HG03095 (cell line): ENCODE results near the gene CRABP2.
A peak's percentile ranks its signal among the peaks of the same experiment; 100 is the strongest.

ENCODE experiments used
- ATAC-seq: cut with Tn5 transposase; IDR thresholded peaks from one replicate; pipeline ENCODE4 v1.9.1; 2021; ENCODE audit warnings: moderate library complexity; ENCODE audit not compliant: unreplicated experiment

CRABP2 gene

DNA sequence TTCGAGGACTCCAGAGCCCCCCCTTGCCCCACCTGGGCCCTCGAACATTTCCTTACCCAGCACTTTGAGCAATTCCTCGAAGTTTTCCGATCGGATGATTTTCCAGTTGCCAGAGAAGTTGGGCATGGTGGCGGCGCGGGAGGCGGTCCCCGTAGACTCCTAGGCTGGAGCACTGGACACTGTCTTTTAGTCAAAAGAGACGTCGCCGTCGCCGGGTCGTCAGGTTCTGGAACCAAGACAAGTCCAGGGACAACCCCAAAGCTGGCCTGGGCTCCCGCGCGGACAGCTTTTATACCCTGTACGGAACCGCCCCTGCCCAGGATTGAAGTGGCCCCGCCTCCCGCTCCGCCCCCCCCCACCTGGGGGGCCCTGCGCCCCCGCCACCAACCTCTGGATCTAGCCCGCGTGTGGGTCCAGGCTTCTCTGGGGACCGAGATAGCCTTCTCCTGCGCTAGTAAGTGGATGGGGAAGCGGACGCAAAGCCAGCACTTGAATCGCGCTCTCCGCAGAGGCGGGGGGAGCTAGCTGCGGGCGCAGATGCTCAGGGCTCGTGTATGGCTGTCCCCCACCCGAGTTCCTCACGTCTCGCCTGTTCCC is at the start of gene CRABP2:
TSS of gene CRABP2 (minus strand) at position 263 of the 597 bp plus-strand sequence. CDS start at position 126, 137 bp downstream.
- no peak for ATAC-seq

DNA sequence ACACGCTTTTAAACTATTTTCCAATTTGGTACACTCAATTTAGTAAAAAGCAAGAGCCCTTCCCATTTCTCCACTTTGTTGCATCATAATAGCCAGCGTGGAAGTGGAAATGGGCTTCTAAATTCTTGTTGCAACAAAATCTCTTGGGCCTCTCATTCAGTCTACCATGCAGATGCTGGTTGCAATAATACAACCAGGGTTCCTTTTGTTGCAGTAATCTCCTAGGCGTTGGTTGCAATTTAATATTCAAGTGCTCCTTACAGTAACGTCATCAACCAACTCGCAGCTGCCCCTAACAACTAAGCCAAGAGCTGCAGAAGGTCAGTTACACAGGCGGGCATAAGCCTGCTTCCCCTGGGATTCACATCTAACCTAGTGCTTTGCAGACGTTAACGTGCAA is 48.8 kb upstream of the CRABP2 start:
- ATAC-seq: no peak

DNA sequence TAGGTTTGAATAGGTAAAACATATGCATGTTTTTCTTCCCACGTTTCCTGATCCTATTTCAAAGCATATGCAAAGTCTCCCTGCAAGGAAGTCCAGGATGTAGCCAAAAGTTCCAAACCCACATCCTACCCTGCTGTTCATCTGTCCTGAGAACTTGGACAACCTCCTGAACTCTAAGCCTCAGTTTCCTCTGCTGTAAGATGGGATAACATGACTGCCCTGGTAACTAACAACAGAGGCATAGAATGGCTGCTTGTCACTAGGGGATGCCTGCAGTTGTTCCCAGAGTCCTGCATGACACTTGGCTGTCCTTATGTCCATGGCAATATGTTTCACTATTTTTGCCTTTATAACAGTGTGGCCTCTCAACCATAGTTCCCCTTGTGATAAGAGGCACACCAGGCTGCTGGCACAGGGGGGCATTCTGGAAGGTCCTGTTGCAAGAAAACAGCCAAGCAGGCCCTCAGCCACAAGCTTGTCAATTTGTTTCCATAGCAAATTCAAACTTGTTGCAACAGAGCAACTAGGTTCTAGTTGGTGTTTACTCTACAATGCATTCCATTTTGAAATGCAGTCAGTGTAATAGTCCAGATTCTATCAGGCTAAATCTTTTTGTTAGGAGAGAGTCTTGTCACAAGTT is 47.6 kb upstream of the CRABP2 start:
- no peak for ATAC-seq

DNA sequence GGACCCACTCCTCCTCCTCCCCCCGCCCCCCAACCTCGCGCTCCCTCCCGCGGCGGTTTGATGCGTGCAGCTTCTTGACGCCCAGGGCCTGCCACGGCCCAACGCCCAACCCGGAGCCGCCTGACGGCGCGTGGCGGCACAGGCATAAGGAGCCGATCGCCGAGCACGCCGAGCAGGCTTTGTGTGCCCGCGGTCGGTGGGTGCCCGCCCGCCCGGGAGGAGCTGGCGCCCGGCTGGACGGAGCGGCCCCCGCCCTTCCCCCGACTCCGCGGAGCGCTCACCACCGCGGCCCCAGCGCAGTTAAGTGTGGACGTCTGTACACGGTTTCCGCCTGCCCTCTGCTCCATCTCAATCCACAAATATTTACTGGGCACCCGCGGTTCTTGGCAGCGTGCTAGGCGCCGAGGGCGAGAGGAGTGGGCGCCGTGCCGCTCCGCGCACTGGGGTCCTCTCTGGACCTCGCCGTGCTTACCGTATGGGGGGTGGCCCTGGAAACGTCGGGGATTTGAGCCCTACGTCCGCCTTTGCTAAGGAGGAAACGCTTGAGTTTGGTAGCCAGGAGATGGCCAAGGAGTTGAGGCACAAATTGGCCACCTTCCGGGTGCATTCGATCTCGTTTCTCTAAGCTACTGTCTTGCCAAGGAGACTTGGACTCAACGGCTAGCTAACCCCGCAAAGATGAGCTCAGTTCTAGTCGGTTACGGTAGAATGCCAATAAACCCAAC is 46.5 kb upstream of the CRABP2 start:
- peak; percentile 55 for ATAC-seq

DNA sequence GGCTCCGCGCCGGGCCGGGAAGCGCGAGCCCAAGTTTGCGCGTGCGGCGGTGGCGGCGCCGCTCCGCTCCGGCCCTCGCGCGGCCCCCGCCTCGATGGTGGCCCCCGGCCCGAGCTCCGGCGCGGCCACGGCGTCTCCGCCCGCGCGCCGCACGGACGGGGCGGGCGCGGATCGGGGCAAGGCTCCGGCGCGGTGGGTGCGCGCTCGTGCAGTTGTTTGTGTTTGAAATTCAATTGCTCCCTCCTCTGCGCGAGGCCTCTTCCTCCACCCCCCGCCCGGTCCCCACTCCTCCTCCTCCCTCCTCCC is 46.0 kb upstream of the CRABP2 start, which contains the start of gene HDGF:
TSS of gene HDGF (minus strand) at position 225 of the 306 bp plus-strand sequence. CDS start 246 bp downstream, outside the sequence.
- no peak for ATAC-seq

DNA sequence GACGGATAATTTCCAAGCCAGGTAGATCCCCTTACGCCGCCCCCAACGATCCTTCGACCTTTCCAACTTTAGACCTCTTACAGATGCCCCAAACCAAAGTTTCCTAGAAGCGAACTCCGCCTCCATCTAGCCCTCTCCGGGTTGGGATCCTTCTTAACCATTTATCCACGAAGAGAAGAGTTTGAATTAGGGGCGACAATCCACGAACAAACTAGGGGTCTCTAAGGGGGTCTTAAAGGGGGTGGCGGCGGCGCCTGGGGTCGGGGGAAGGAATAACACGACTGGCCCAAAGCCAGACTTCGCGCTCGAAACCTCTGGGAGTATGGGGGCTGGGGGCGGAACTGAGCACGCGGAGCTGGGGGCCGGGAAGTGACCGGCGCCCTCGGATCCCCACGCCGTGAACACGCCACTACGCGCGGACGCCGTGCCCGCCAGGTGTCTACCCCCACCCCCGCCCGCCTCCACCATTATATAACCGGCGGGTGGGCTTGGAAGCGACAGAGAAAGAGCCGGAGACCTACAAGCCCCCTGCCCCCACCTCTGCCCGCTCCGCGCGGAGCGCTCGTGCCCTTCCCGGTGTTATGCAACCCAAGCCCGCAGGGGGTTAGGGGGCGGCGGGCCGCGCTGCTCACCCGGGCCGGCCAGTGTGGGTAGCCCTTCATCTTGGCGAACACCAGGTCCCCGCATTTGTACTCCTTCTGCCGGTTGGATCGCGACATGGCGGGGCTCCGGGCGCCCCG is 45.5 kb upstream of the CRABP2 start:
- no peak for ATAC-seq

DNA sequence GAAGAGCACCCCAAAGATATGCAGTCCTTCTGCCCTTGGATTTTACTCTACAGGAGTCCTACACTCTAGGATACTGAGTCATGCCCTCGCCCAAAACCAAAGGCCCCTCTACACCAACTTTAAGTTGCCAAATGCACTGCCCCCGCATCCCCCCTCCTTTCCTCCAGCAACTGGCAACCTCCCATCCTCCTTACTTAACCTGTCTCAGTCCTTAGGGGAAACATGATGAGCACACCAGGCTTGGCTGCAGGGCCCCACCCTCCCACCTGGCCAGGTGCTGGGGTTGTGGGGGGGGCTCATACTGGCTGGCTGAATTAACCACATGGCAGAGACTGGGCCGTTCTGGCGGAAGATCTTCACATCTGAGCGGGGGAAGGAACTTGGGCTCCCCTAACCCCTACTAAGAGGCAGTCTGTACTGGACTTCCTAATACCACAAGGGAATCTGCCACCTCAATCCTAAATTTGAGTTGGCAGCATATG is 44.8 kb upstream of the CRABP2 start:
- ATAC-seq: no peak

DNA sequence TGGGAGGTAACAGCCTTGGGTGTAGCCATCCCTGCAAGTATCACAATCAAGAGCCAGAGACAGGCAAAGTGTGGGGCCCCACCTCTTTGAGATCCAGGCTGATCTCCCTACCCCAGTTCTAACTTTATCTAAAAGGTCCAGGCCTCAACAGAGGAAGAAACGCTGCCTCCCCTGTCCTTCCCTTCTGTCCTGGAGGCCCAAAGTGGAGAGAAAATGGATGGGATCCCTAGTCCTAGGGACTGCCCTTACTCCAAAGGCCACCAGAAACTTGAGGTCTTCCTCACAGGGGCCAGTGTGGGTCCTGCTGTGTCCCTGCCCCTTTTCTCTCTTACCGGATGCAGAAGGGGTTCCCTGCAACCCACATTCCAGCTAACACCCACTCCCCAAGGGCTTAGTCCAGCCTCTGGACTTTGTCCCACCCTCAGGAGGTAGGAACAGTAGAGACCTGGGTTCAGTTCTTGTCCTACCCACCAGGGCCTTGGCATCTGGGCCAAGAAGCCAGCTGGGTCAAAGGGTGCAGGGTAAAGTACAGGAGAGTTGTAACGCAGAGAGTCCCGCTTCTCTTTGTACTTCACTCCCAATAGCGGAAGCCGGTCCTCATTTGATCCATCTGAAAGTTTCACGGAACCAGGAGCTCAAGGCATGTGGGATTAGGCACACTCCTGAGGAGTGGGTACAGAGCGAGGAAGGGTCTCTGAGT is 44.2 kb upstream of the CRABP2 start:
- ATAC-seq: no peak

DNA sequence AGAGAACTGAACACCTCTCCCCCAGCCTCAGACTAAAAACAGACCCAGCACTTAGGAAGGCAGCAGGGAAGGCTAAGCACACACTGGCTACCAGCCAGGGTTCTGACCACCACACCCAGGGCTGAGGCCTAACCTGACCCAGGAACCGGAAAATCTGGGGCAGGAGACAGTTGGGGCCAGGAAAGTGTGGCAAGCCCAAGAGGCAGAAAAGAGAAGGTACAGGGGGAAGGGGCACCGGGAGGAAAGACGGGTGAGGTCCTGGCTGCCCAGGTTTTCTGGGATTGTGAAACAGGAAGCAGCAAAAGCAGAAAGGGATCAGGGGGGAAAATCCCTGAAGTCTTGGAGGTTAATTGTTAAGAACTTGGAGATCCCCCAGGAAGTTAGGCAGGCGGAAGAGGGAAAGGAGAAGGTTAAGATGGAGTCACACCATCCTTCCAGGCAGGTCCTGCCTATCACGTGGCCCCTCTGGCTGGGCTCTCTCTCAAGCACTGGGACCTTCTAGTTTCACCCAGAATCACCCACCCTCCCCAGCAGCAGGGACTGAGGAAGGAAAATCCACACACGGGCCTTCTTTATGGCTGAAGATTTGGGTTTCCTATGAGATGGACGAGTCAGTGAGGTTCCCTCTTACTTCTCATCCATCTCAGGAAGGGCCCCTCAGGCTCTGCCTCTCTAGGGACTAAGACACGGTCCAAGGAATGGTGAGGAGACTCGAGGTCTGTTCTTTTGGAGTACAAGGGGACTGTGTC is 43.5 kb upstream of the CRABP2 start:
- no peak for ATAC-seq

DNA sequence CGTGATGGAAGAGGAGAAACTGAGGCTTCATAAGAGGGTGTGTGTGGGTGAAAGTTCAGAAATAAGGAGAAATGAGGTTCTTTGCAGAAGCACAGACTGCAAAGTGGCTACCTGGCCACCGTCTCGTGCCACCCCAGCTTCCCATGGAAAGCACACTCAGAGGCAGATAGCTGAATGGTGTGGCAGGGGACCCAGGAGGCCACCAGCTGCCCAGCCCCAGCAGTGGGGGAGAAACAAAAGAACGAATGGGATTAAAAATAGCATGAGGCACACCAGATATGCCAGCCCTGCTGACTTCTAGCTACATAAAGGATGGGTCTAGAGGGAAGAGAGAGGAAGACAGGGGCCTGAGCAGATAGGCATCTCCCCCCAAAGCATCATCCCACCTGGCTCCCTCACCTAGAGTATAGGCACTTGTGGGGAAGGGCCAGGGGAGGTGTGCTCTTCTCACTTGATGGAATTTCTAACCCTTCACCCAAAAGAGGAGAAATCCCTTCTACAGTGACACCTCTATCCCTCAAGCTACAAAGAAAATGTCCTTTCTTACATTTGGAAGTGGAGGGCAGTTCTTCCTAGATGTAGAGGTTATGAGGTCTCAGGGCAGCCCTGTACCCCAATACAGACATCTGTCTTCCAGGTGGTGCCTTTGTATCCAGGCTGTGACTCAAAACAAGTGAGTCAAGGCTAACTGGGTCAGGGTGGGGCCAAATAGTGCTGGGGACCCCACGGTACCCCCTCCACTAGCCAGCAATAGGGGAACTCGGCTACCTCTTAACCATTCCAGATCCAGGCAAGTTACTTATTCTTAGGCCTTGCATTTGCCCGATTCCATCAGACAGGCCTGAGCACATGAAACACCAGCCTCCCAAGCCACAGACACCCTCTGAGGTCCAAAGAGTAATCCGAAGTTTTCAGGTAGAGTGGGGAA is 42.6 kb upstream of the CRABP2 start:
- ATAC-seq: no peak

DNA sequence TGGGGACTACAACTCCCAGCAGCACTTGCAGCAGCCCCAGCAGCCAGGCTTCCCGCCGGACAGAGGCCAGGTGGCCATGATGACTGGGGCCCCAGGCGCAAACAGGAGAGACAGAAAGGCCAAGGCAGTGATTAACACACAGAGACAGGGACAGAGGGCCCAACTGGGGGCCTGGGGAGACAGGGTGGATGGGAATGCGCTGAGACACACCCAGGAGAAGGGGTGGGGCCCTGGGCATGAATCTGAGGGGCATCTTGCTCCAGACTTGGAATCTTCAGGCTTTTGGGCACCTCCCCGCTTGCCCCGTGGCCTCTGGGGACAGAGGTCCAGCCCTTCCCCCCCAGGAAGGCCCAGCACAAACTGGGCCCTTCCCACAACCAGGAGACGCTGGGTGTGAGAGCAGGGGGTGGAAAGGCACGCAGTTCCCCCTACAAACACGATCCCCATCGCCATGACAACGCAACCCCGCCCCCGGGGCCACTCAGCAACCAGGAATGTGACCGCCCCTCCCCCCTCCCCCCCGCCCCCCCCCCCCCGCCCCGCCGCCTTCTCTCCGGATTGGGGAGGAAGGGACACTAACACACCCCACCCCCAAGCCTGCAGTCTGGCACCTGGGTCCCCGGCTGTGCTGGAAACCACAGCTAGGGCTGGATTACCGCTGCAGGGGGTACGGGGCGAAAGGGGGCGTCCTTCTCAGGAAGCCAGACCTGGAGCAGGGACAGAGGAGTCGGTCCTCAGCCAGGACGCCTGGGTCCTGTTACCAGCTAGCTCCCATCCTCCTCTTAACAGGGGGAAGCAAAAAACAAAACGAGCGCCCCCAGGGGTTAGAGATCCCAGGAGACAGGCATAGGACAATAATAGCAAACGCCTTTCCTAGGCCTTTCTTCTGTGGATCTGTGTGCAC is 41.6 kb upstream of the CRABP2 start:
- ATAC-seq: no peak

DNA sequence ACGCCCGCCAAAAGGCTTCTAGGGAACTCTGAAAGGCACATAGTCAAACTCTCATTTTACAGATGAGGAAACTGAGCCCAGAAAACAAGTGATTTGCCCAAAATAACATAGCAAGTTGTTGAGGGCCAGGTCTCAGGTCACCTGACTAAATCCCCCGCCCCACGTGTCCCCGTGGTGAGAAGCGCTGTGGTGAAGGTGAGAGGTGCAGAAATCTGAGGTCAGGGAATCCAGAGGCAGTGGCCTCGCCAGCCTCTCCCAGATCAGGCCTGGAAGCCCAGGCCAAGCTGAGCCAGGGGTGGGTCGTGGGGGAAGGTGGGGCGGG is 41.0 kb upstream of the CRABP2 start:
- no peak for ATAC-seq

DNA sequence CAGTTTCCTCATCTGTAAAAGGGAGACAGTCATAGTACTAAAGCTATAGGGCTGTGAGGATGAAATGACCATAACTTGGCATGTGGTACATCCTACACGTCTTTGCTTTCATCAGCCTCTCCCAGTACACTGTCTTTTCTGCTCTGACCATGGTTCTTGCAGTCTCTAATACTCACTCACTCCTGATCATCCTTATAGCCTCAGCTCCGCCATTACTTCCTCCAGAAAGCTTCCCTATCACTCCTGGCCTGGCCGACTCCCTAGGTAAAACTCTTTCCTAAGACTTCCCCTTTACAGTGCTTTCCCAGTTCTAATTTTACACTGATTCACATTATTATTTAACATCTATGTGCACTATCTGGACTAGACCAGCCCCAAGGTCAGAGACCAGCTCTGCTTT is 40.5 kb upstream of the CRABP2 start:
- ATAC-seq: no peak

DNA sequence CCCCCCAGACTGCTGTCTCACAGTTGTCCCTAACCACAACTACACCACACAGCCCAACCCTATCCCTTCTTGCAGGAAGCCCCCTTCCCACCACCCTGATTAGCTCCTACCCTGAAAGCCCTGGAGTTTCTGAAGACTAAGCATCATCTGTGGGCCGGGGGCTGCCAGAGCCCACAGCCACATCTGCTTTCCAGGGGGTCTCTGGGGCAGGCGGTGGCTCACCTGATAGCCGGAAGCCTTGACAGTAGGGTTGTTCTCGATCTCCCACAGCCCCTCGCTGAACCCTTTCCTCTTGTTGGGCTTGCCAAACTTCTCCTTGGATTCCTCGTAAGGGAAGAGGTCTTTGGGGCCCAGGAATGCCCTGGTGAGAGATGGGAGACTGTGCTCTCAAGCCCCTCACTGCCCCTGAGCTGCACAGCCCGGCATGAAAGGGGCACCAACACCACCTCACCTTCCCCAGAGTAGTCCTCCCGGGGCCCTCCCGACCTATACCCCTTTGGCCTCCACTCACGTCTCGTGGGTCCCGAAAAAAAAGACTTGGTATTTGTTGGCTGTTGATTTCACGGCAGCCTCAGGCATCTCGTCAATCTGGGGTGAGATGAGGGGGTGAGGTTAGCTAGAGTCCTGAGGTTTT is 39.5 kb upstream of the CRABP2 start:
- ATAC-seq: no peak

DNA sequence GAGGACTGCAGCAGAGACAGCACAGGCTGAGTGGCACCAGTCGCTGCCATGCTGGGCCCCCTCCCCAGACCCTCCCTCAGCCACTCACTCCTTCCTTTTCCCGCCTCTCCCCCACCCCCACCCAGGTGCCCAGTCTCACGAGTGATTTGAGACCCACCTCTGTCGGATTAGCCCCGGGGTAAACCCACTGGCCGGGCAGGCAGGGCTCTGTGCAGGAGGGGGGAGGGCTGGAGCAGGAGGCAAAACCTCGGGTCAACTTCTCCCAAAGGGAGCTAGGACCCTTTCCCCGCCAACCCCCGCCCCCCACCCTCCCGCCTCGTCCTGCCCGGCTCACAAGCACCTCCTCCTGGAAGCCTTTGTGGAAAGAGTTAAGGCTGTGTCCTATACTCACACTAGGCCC is 39.0 kb upstream of the CRABP2 start:
- no peak for ATAC-seq

DNA sequence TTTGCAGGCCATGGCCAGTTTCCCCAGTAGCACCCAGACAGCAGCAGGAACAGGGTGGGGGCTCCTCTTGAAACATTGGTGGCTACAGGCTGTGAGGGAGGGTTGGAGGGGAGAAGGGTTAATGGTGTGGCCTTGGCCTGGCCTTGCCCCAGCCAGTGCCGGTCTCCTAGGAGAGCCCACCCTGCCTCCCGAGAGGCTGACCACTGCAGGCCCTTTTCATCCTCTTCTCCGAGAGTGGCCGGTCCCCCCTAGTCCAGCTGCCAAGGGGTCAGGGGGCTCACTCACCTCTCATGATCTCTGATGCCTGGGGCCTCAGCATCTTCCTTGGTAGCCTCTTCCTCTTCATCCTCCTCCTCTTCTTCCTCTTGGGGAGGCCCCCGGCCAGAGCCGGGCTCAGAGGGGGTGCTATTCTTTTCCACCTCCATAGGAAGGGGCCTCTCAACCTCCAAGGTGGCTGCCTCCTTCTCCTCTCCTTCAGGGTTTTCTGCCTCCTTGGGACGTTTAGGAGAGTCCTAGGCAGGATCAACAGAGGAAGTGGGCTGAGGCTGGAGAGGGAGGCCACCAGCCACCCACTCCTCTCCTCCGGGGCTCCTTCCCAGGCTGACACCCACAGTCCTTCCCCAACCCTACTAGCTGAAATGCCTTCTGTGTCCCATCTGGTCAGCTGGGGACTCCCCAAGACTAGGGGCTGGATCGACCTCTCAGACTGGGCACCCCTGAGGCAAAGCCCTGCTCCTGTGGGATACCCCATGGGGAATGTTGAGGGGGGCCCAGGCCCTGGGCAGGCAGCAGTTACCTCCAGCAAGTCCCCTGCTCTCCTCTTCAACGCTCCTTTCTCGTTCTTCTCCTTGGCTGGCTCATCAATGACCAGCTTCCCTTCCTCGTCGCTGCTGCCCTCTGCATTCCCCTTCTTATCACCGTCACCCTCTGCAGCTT is 38.3 kb upstream of the CRABP2 start:
- no peak for ATAC-seq

DNA sequence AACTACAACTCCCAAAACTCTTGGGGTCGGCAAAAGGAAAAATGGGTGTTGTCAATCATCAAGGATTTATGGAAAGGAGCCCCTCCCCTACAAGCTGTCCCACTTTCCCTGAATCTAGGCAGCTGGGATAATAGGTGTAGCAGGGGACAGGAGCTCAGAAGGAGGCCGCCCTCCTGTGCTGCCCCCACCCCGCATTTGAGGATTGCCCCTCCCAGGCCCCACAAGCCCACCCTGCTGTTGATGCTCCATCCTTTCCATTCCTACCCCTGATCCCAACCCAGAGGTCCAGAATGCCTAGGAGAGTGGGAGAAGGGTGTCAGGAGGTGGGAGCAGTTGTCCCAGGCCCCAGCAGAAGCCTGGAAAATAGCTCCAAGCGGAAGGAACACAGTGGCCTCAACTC is 37.4 kb upstream of the CRABP2 start:
- no peak for ATAC-seq
